ENCODE measurements around the gene KCNJ9. TPM values are rescaled to one million over a fixed set of nuclear protein-coding genes. Genes with fewer than 3 reads are reported as not detected.

Gene KCNJ9
- total RNA-seq, 1 donor: not detected

DNA sequence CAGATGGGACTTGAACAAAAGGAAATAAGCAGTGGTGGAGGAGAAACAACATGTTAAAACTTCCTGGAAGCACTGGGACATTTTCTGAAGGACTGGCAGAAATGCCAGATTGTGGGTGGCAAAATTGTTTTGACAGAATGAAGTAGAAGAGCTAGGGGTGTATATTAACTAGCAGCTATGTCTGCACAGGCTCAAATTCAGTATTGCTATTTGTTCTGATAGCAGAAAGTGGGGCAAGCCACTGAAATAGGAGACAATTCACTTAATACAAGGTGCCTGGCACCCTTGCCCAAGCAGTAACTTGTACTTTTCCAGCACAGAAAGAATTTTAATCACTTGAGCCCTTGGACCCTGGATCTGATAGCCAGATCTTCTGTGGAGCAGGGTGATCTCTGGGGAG is 37.8 kb upstream of the KCNJ9 start:
- H3K27me3 ChIP-seq (ENCODE audit: insufficient read depth, low read length): peaks cover 20% of the 10 kb centered on the region
- H3K4me3 ChIP-seq (ENCODE audit: insufficient read depth, low read length): no peak overlapping the region
- peaks cover 7% of the 10 kb centered on the region for H3K4me1 ChIP-seq (ENCODE audit: insufficient read depth, low read length)
- H4K20me1 ChIP-seq (ENCODE audit: insufficient read depth, low read length): no peaks in the 10 kb centered on the region
- no peak for DNase-seq (ENCODE audit: insufficient read length, low spot score, missing footprints)
- no peak overlapping the region for H3K4me2 ChIP-seq (ENCODE audit: insufficient read depth, low read length)
- H3K27ac ChIP-seq (ENCODE audit: low read depth, low read length): no peak overlapping the region
- TF ChIP-seq, protein P1, sequence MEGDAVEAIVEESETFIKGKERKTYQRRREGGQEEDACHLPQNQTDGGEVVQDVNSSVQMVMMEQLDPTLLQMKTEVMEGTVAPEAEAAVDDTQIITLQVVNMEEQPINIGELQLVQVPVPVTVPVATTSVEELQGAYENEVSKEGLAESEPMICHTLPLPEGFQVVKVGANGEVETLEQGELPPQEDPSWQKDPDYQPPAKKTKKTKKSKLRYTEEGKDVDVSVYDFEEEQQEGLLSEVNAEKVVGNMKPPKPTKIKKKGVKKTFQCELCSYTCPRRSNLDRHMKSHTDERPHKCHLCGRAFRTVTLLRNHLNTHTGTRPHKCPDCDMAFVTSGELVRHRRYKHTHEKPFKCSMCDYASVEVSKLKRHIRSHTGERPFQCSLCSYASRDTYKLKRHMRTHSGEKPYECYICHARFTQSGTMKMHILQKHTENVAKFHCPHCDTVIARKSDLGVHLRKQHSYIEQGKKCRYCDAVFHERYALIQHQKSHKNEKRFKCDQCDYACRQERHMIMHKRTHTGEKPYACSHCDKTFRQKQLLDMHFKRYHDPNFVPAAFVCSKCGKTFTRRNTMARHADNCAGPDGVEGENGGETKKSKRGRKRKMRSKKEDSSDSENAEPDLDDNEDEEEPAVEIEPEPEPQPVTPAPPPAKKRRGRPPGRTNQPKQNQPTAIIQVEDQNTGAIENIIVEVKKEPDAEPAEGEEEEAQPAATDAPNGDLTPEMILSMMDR (IDR thresholded peaks at IDR 0.05; ENCODE audit: extremely low read depth, low read depth, low read length): no peak
- no peaks in the 10 kb centered on the region for H3K79me2 ChIP-seq (ENCODE audit: insufficient read depth, low read length)
- no peaks in the 10 kb centered on the region for H3K36me3 ChIP-seq (ENCODE audit: insufficient read depth, low read length)
- no peaks in the 10 kb centered on the region for H3K9me3 ChIP-seq (ENCODE audit: low read depth, low read length)
- no peak overlapping the region for H2AFZ ChIP-seq (ENCODE audit: low read length)

DNA sequence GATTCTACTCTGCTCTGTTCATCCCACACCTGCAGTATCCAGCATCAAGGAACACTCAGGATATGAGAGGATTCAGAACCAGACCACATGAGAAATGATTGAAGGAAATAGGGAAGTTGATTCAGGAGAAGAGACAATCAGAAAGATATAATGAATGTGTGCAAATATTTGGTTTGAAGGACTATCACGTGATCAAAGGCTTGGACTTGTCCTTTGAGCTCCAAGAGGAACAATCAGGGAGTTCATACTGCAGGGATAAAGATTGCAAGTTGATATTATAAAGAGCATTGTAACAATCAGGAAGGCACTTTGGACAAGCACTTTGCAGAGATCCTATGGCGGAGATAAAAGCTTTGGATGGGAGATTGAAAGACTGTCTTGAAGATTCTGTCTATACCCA is 35.7 kb upstream of the KCNJ9 start:
- H3K36me3 ChIP-seq (ENCODE audit: insufficient read depth, low read length): no peaks in the 10 kb centered on the region
- H4K20me1 ChIP-seq (ENCODE audit: insufficient read depth, low read length): no peaks in the 10 kb centered on the region
- H2AFZ ChIP-seq (ENCODE audit: low read length): no peak overlapping the region
- H3K27ac ChIP-seq (ENCODE audit: low read depth, low read length): no peak overlapping the region
- H3K4me3 ChIP-seq (ENCODE audit: insufficient read depth, low read length): no peak overlapping the region
- peaks cover 7% of the 10 kb centered on the region for H3K4me1 ChIP-seq (ENCODE audit: insufficient read depth, low read length)
- TF ChIP-seq, protein P1 (IDR thresholded peaks at IDR 0.05; ENCODE audit: extremely low read depth, low read depth, low read length): no peak
- no peaks in the 10 kb centered on the region for H3K79me2 ChIP-seq (ENCODE audit: insufficient read depth, low read length)
- H3K27me3 ChIP-seq (ENCODE audit: insufficient read depth, low read length): peaks cover 16% of the 10 kb centered on the region
- no peak for DNase-seq (ENCODE audit: insufficient read length, low spot score, missing footprints)
- H3K4me2 ChIP-seq (ENCODE audit: insufficient read depth, low read length): no peak overlapping the region
- H3K9me3 ChIP-seq (ENCODE audit: low read depth, low read length): no peaks in the 10 kb centered on the region

DNA sequence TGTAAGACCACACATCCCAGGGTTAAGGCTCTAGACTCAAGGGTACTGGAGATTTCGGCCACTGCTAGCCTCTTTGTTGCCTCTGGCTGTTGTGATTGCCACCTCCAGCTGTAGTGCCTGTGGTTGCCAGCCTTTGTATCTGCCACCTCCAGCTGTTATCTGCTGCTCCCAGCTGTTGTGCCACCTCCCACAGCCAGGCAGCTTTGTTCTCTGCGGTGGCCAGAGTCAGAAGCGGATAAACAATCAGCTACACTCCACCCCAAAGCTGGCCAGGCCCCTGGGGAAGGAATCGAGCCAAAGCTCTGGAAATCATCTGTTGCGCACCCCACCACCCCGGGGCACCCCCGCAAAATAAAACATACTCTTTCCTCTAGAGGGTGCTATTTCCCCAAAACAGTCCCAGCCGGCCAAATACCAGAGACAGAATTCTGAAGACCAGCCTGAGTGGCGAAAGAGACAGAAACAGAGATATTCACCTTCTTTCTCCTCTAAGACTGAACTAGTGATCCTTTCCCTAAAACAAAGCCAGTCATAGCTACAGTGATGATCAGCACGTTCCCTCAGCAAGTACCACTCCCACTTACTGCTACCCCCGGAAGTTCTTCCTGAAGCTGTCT is 34.7 kb upstream of the KCNJ9 start:
- H3K9me3 ChIP-seq (ENCODE audit: low read depth, low read length): no peaks in the 10 kb centered on the region
- TF ChIP-seq, protein P1 (IDR thresholded peaks at IDR 0.05; ENCODE audit: extremely low read depth, low read depth, low read length): peak; percentile 76
- peaks cover 21% of the 10 kb centered on the region for H3K27me3 ChIP-seq (ENCODE audit: insufficient read depth, low read length)
- peak overlapping the region; percentile 18 for H2AFZ ChIP-seq (ENCODE audit: low read length)
- H3K27ac ChIP-seq (ENCODE audit: low read depth, low read length): no peak overlapping the region
- peaks cover 7% of the 10 kb centered on the region for H3K4me1 ChIP-seq (ENCODE audit: insufficient read depth, low read length)
- H3K79me2 ChIP-seq (ENCODE audit: insufficient read depth, low read length): no peaks in the 10 kb centered on the region
- peak; percentile 89 for DNase-seq (ENCODE audit: insufficient read length, low spot score, missing footprints)
- H3K36me3 ChIP-seq (ENCODE audit: insufficient read depth, low read length): no peaks in the 10 kb centered on the region
- peak overlapping the region; percentile 27 for H3K4me3 ChIP-seq (ENCODE audit: insufficient read depth, low read length)
- peak overlapping the region; percentile 69 for H3K4me2 ChIP-seq (ENCODE audit: insufficient read depth, low read length)
- no peaks in the 10 kb centered on the region for H4K20me1 ChIP-seq (ENCODE audit: insufficient read depth, low read length)

DNA sequence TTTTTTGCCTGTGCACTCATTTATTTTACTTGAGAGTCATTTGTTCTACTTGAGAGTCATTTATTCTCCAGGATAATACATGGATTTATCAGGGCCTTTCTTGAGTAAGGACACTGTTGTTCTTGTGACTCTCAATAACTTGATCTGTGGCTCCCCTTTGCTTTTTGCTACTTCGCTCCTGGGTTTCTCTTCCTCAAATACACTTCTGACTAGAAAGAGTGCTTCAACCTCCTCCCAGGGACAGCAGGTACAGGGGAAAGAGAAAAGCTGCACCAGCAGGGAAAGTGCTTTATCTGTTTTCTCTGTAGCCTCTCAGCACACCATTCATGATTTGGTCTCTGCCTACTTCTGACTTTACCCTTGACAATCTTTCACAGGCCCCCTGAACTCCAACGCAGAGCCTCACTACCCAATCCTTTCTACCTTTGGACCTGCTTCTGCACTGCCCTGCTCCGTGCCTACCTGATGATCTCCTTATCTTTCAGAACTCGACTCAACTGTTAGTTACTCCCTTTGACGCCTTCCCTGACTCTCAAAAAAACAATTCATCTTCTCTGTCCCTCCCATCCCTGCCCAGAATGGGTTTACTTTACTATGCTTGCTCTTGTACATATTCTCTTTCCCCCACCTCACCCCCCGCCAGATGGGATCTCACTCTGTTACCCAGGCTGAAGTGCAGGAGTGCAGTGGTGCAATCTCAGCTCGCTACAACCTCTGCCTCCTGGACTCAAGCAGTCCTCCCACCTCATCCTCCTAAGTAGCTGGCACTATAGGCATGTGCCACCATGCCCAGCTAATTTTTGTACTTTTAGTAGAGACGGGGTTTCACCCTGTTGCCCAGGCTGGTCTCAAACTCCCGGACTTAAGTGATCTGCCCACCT is 34.0 kb upstream of the KCNJ9 start:
- Histone ChIP-seq H3K79me2 (ENCODE audit: insufficient read depth, low read length) (no peaks in the 10 kb centered on the region), H3K27ac (ENCODE audit: low read depth, low read length) (no peak overlapping the region), H3K9me3 (ENCODE audit: low read depth, low read length) (no peaks in the 10 kb centered on the region), H3K4me3 (ENCODE audit: insufficient read depth, low read length) (peak overlapping the region; percentile 27), H3K4me1 (ENCODE audit: insufficient read depth, low read length) (peaks cover 7% of the 10 kb centered on the region), H3K4me2 (ENCODE audit: insufficient read depth, low read length) (peak overlapping the region; percentile 69), H3K27me3 (ENCODE audit: insufficient read depth, low read length) (peaks cover 29% of the 10 kb centered on the region), H3K36me3 (ENCODE audit: insufficient read depth, low read length) (no peaks in the 10 kb centered on the region), H4K20me1 (ENCODE audit: insufficient read depth, low read length) (no peaks in the 10 kb centered on the region), H2AFZ (ENCODE audit: low read length) (peak overlapping the region; percentile 18)
- DNase-seq (ENCODE audit: insufficient read length, low spot score, missing footprints): no peak
- TF ChIP-seq, protein P1 (IDR thresholded peaks at IDR 0.05; ENCODE audit: extremely low read depth, low read depth, low read length): no peak

Data from osteoblast (primary cell).